Endothelial cell (in vitro differentiated cells): Measurements from ENCODE around the gene IL19. TPM values are rescaled to one million over a fixed set of nuclear protein-coding genes. Genes with fewer than 3 reads are reported as not detected.
"Not testable (repeated sequence)": the region's sequence is repeated elsewhere in the genome, so short reads cannot be mapped to it uniquely, and the experiment has no call there.

Experiments
- DNase-seq: peaks from one replicate; pipeline ENCODE4 v3.0.0; 2021; ENCODE audit warnings: low spot score
- H3K27ac Mint-ChIP-seq: one replicate; pipeline ENCODE4 v1.8.0; 2021; ENCODE audit warnings: mixed read lengths, inconsistent platforms; ENCODE audit not compliant: unreplicated experiment
- H3K27me3 Mint-ChIP-seq: one replicate; pipeline ENCODE4 v1.8.0; 2021; ENCODE audit warnings: mild to moderate bottlenecking, moderate library complexity, mixed read lengths, inconsistent platforms; ENCODE audit not compliant: unreplicated experiment
- H3K36me3 Mint-ChIP-seq: one replicate; pipeline ENCODE4 v1.8.0; 2021; ENCODE audit warnings: mild to moderate bottlenecking, low read depth, mixed read lengths, inconsistent platforms; ENCODE audit not compliant: unreplicated experiment
- H3K4me1 Mint-ChIP-seq: one replicate; pipeline ENCODE4 v1.8.0; 2021; ENCODE audit warnings: mild to moderate bottlenecking, mixed read lengths, inconsistent platforms; ENCODE audit not compliant: unreplicated experiment
- H3K4me3 Mint-ChIP-seq: one replicate; pipeline ENCODE4 v1.8.0; 2021; ENCODE audit warnings: mild to moderate bottlenecking, mixed read lengths, inconsistent platforms; ENCODE audit not compliant: unreplicated experiment
- H3K9me3 Mint-ChIP-seq: one replicate; pipeline ENCODE4 v1.8.0; 2021; ENCODE audit warnings: mixed read lengths, inconsistent platforms; ENCODE audit not compliant: unreplicated experiment
- total RNA-seq: library from RNA; stranded (reverse); fragmentation: NEBNext Ultra II Directional; extraction: Animal tissue kit (Norgen Biotek cat#: 25700); gene quantifications from one replicate; pipeline ENCODE4 v1.2.1, GENCODE V29; 2021; ENCODE audit not compliant: unreplicated experiment
- TF ChIP-seq, protein P1 (sequence below): fragments of 200-600 bp; sonication (generic); IDR thresholded peaks from one replicate; pipeline ENCODE4 v1.5.0; 2021; ENCODE audit warnings: antibody characterized with exemption; ENCODE audit not compliant: unreplicated experiment

The IL19 gene
- total RNA-seq, 1 donor from 2014 or later: not detected

GRCh38 chr1:206760590-206760989, 10.0 kb upstream of the IL19 start:
- H3K27me3 Mint-ChIP-seq: no peaks in the 10 kb centered on the region
- no peaks in the 10 kb centered on the region for H3K36me3 Mint-ChIP-seq
- no peaks in the 10 kb centered on the region for H3K4me1 Mint-ChIP-seq
- H3K27ac Mint-ChIP-seq: no peak overlapping the region
- H3K9me3 Mint-ChIP-seq: no peaks in the 10 kb centered on the region
- H3K4me3 Mint-ChIP-seq: no peak overlapping the region
- TF ChIP-seq, protein P1, sequence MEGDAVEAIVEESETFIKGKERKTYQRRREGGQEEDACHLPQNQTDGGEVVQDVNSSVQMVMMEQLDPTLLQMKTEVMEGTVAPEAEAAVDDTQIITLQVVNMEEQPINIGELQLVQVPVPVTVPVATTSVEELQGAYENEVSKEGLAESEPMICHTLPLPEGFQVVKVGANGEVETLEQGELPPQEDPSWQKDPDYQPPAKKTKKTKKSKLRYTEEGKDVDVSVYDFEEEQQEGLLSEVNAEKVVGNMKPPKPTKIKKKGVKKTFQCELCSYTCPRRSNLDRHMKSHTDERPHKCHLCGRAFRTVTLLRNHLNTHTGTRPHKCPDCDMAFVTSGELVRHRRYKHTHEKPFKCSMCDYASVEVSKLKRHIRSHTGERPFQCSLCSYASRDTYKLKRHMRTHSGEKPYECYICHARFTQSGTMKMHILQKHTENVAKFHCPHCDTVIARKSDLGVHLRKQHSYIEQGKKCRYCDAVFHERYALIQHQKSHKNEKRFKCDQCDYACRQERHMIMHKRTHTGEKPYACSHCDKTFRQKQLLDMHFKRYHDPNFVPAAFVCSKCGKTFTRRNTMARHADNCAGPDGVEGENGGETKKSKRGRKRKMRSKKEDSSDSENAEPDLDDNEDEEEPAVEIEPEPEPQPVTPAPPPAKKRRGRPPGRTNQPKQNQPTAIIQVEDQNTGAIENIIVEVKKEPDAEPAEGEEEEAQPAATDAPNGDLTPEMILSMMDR: no peak
- no peak for DNase-seq

GRCh38 chr1:206761159-206761768, 9.3 kb upstream of the IL19 start:
- H3K27me3 Mint-ChIP-seq: no peaks in the 10 kb centered on the region
- peaks cover 4% of the 10 kb centered on the region for H3K4me1 Mint-ChIP-seq
- TF ChIP-seq, protein P1: no peak
- DNase-seq: no peak
- H3K9me3 Mint-ChIP-seq: no peaks in the 10 kb centered on the region
- no peak overlapping the region for H3K27ac Mint-ChIP-seq
- H3K4me3 Mint-ChIP-seq: no peak overlapping the region
- no peaks in the 10 kb centered on the region for H3K36me3 Mint-ChIP-seq

- not testable (repeated sequence) for H3K36me3 Mint-ChIP-seq, DNase-seq, H3K4me3 Mint-ChIP-seq, H3K27me3 Mint-ChIP-seq, H3K27ac Mint-ChIP-seq, H3K9me3 Mint-ChIP-seq
- H3K4me1 Mint-ChIP-seq: peaks cover 13% of the 10 kb centered on the region
Observed at GRCh38 chr1:206762741-206763364, 7.7 kb upstream of the IL19 start.

- H3K27me3 Mint-ChIP-seq, H3K36me3 Mint-ChIP-seq, H3K27ac Mint-ChIP-seq, H3K9me3 Mint-ChIP-seq, H3K4me3 Mint-ChIP-seq, DNase-seq: not testable (repeated sequence)
- H3K4me1 Mint-ChIP-seq: peaks cover 21% of the 10 kb centered on the region
Observed at GRCh38 chr1:206765771-206766170, 4.8 kb upstream of the IL19 start.

DNA sequence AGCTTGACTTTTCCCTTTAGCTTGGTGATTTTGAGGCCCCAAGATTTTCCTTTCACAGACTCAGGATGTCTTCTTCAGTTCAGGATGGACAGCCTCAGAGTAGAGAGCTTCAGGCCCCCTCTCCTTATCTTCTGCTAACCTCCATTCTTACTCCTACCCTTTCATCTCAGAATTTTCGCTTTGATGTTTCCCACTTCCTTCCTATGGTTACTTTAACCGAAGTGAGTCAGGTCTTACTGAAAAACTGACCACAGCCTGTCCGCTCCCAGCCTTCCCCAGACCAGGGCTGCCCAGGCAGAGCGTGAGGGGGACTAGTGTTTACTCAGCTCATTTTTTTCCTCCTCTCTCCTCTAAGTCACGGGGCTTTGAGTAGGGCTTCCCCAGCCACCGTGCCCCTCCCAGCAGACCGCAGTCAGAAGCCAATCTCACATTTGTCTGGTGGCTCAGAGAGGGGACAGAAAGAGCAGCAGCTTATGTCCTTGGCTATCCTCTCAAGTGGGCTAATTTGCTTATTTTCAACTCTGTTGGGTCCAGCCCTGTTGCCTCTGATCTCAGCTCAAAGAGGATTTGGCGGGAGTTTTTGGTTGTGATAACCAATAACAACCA, 4.2 kb upstream of the IL19 start:
- H3K36me3 Mint-ChIP-seq: no peaks in the 10 kb centered on the region
- TF ChIP-seq, protein P1: no peak
- H3K4me1 Mint-ChIP-seq: peaks cover 26% of the 10 kb centered on the region
- no peak overlapping the region for H3K4me3 Mint-ChIP-seq
- no peak overlapping the region for H3K27ac Mint-ChIP-seq
- peaks cover 5% of the 10 kb centered on the region for H3K27me3 Mint-ChIP-seq
- no peak for DNase-seq
- H3K9me3 Mint-ChIP-seq: no peaks in the 10 kb centered on the region
